NCI-H748 (cell line): Measurements from ENCODE around the gene NHSL1.

Experiments
- DNase-seq: peaks from one replicate; lab custom pipeline; 2025; ENCODE audit not compliant: unreplicated experiment; lab: John Stamatoyannopoulos, UW

The NHSL1 gene

GRCh38 chr6:138467901-138468300 is 31.4 kb downstream of the NHSL1 start:
- DNase-seq = no peak

DNA sequence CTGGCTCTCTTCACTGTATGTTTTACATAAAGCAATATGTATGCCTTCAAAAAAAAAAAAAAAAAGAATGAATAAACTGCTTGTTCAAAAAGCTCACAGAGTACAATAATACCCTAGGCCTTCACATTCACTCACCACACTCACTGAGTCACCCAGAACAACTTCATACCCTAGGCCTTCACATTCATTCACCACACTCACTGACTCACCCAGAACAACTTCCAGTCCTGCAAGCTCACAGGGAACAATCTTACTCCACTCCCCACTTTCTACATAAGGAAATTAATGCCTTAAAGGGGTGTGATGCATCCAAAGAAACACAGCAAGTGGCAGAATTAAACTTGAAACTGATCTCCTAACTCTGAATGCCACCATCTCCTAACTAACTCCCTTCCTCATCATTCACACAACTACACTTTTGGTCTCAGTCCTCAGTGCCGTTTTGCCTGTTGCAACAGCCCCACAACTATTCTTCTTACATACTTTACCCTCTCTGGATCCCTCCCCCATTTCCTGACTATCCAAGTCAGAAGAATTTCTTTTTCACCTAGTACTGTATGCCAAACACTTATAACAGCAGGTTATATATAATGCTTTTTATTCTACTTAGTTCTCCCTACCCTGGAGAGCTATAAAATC is 34.2 kb downstream of the NHSL1 start:
- DNase-seq = no peak

GRCh38 chr6:138464085-138464484 is 35.2 kb downstream of the NHSL1 start:
- DNase-seq = no peak

- no peak for DNase-seq
Observed at GRCh38 chr6:138461647-138462046, 37.6 kb downstream of the NHSL1 start.

DNA sequence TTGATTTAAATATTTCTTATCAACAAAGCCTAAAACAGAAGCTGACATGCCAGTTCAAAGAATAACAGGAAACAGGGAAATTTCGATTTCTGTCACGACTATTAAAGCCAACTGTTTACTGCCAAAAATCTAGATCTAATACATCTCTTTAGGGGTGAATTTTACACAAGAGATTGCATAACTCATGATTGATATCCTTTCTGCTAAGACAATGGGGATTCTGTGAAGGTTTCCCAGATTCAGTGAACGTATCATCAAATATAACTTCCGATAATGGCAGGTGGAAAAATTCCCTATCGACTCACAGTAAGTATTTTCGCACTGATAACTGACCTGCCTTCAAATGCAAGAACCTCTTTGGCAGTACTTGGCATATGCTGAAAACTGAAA is 42.9 kb downstream of the NHSL1 start:
- DNase-seq = no peak

- DNase-seq = peak; percentile 89
Observed at GRCh38 chr6:138455746-138456400, 43.4 kb downstream of the NHSL1 start.

GRCh38 chr6:138454981-138455706 is 44.1 kb downstream of the NHSL1 start:
- peak; percentile 57 for DNase-seq

DNA sequence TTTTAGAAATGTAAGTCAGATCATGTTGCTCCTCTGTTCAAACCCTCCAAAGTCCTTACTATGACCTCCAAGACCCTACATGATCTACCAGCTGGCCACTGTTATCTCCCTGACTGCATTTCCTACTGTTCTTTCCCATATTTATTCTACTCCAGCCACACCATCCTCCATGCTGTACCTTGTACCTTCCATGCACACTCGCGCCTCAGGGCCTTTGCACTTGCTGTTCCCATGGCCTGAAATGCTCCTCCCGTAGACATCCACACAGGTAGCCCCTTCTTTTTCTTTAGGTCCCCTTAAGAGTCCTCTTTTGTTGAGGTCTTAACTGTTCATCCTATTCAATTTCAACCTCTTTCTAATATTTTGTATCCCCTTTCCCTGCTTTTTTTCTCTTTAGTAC is 48.3 kb downstream of the NHSL1 start:
- no peak for DNase-seq

- no peak for DNase-seq
Observed at GRCh38 chr6:138450445-138450844, 48.8 kb downstream of the NHSL1 start.

GRCh38 chr6:138446821-138447220 is 52.5 kb downstream of the NHSL1 start:
- no peak for DNase-seq

GRCh38 chr6:138443979-138444378 is 55.3 kb downstream of the NHSL1 start:
- DNase-seq = no peak

DNA sequence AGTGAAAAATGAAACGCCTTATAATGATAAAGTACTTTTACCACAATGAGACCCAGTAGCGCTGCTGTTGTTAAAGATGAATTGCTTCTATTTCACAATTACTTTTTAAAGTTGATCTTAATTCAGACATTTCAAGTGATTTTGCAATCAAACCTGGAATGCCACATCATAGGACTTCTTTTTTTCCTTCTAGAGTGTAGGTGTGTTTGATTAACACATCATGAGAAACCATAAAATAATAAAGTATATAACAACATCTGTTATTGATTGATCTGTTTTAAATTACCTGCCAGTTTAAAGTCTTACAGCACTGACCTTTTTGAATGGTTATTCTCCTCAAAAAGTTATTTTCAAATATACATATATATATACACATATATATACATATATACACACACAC is 56.6 kb downstream of the NHSL1 start:
- no peak for DNase-seq

GRCh38 chr6:138441965-138442364 is 57.3 kb downstream of the NHSL1 start:
- no peak for DNase-seq

GRCh38 chr6:138440758-138441357 is 58.4 kb downstream of the NHSL1 start:
- DNase-seq = no peak

GRCh38 chr6:138440296-138440695 is 59.0 kb downstream of the NHSL1 start:
- DNase-seq = no peak

DNA sequence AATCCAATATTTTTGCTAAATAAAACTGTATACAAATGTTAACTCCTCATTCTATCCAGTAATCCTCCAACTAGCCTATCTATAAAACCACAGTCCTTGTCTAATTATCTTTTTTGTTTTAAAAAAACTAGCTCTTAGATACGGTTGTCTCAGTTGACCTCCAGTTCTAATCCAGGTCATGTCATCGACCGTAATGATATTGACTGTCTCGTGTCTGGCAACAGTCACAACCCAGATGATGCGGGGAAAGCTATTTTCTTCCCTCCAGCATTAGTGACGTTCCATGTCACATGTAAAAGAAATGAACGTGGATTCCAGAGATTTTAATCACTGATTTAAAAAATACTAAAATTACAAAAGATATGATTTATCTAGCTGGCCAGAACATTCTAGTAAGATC is 59.7 kb downstream of the NHSL1 start:
- DNase-seq = no peak

DNA sequence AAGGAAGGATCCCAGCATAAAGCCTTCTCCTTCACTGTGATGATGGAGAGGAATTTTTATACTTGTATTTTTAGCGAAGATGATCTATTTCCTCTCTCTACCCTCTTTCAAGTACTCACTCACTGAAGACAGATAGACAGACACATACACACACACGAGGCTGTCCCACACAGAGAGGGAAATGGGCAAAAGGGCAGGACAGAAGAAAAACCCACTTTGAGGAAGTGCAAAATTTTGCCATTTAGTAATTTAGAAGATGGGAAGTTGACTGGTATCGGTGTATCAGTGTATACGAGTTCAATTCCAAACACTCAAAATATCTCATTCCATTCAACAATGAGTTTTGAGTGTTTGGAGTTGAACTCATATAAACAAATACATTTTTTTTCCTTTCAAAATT is 64.4 kb downstream of the NHSL1 start:
- no peak for DNase-seq

GRCh38 chr6:138434096-138434495 is 65.2 kb downstream of the NHSL1 start:
- DNase-seq = no peak

- DNase-seq = no peak
Observed at GRCh38 chr6:138432063-138432356, 67.3 kb downstream of the NHSL1 start.

GRCh38 chr6:138431256-138432062 is 67.8 kb downstream of the NHSL1 start:
- DNase-seq = no peak
